PFSK-1 (cell line): Measurements from ENCODE around the gene SPNS1.

Experiments used
- FOXP2 ChIP-seq: optimal IDR thresholded peaks from 2 replicates; pipeline ENCODE3; 2011; ENCODE audit warnings: borderline replicate concordance, control low read depth, inconsistent platforms; ENCODE audit not compliant: insufficient read depth; ENCODE audit errors: extremely low read length, extremely low read depth
- POLR2AphosphoS5 ChIP-seq: IDR thresholded peaks from 2 replicates; pipeline ENCODE4 v1.6.1; 2012; ENCODE audit warnings: low read depth, mild to moderate bottlenecking, control low read depth, low read length, moderate library complexity
- REST ChIP-seq, 2 experiments: IDR thresholded peaks; 2 replicates each; pipeline versions ENCODE4 v1.6.1 to v1.8.0; 2011 to 2012; ENCODE audit warnings: low read depth in 2 of 2, low read length in 2 of 2, control low read depth in 1 of 2, inconsistent platforms in 1 of 2, mild to moderate bottlenecking in 1 of 2, moderate library complexity in 1 of 2; ENCODE audit not compliant: insufficient read depth in 1 of 2
- SIN3A ChIP-seq: IDR thresholded peaks from 2 replicates; pipeline ENCODE4 v1.6.1; 2012; ENCODE audit warnings: mild to moderate bottlenecking, low read length, moderate library complexity, borderline replicate concordance; ENCODE audit not compliant: insufficient read depth
- TAF1 ChIP-seq: IDR thresholded peaks from 2 replicates; pipeline ENCODE4 v1.6.1; 2012; ENCODE audit warnings: low read length, control low read depth, borderline replicate concordance; ENCODE audit not compliant: insufficient read depth

DNA sequence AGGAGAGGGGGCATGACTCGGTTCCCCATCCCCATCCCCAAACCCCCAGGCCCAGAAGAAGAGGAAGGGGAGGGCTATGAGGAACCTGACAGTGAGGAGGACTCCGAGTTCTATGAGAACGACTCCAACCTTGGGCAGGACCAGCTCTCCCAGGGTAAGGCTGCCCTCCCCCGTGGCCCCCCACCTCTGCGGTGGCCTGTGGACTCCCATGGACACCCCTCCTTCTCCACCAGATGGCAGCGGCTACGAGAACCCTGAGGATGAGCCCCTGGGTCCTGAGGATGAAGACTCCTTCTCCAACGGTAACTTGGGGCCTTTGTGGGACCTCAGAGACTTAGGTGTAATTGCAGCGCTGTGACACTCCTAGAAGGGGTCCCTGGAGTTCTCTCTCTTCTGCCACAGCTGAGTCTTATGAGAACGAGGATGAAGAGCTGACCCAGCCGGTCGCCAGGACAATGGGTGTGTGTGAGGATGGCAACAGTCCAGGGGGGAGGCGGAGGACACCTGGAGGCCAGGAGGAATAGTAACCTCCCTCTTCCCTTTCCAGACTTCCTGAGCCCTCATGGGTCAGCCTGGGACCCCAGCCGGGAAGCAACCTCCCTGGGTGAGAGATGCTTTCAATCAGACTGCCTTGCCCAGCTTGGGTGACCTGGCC, 37.2 kb upstream of the SPNS1 start:
- TF ChIP-seq REST (IDR thresholded peaks at IDR 0.05; ENCODE audit: insufficient read depth in 1 of 2, low read depth in 2 of 2, low read length in 2 of 2) (no peak), TAF1 (no peak), SIN3A (no peak), POLR2AphosphoS5 (no peak), FOXP2 (no peak)
